ENCODE data around the gene ZNF385B.

DNA sequence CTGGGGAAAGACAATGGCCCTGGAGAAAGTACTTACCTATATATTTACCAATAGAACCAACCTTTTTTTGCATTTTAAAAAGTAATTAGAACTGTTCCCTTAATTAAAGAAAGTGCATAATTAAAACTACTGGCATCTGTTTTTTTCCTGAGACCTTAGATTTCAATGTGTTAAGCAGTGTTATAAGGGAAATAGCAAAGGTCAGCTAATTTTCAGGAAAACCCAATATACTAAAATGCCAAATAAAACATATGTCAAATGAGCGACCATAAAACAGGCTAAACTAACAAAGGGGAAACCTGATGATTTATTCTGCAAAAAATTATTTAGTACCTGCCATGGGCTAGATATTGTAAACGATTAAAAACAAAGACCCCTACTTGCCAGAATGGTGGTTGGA lies 372.8 kb downstream of the ZNF385B start:
- TF ChIP-seq GATA2 (IDR thresholded peaks at IDR 0.05; ENCODE audit: low read depth, low read length) (no peak), GATA3 (IDR thresholded peaks at IDR 0.05; ENCODE audit: low read depth, low read length) (no peak)
